GM21737 (cell line): ENCODE results near the gene DUOX2.

ENCODE experiments used
- ATAC-seq: cut with Tn5 transposase; IDR thresholded peaks from one replicate; pipeline ENCODE4 v1.9.1; 2021; ENCODE audit warnings: mild to moderate bottlenecking, moderate library complexity; ENCODE audit not compliant: unreplicated experiment

The DUOX2 gene

DNA sequence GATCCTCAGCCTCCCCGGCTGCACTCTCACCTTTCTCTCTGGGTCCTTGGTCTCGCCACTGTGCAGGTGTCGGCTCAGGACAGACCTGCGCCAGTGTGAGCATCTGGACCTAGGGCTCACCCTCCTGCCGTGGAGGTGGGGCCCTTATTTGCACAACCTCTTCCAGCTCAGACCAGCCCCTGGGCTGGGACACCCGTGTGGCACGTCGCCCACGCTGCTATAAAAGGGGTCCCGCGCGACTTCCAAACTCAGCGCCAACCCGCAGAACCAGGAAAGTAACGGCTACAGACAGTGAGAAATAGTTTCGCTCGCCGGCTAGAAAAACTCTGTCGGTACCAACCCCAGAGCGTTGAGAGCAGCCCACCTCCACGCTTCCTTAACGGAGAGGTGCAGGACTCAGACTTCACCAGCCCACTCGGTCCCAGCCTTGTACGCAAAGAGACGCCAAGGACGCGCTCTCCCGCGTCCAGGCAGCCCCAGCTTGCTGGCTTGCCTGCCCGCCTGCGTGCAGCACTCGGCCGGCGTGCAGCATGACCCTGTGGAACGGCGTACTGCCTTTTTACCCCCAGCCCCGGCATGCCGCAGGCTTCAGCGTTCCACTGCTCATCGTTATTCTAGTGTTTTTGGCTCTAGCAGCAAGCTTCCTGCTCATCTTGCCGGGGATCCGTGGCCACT is at the start of gene DUOX2, which contains the start of gene DUOXA2:
Gene DUOX2, minus strand, starts transcription at position 97 of the 675 bp plus-strand sequence. CDS start 761 bp downstream, outside the sequence.
Gene DUOXA2, plus strand, starts transcription at position 251 of the 675 bp plus-strand sequence. Its CDS starts 280 bp downstream, at position 531.
- ATAC-seq = no peak

DNA sequence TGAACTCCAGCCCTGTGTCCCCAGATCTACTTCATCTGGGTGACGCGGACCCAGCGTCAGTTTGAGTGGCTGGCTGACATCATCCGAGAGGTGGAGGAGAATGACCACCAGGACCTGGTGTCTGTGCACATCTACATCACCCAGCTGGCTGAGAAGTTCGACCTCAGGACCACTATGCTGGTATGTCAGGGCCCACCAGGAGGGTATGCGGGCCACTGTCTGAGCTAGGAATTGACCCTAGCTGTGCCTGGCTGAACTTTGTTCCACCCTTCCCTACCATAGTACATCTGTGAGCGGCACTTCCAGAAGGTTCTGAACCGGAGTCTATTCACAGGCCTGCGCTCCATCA is 49.5 kb upstream of the DUOX2 start:
- no peak for ATAC-seq

DNA sequence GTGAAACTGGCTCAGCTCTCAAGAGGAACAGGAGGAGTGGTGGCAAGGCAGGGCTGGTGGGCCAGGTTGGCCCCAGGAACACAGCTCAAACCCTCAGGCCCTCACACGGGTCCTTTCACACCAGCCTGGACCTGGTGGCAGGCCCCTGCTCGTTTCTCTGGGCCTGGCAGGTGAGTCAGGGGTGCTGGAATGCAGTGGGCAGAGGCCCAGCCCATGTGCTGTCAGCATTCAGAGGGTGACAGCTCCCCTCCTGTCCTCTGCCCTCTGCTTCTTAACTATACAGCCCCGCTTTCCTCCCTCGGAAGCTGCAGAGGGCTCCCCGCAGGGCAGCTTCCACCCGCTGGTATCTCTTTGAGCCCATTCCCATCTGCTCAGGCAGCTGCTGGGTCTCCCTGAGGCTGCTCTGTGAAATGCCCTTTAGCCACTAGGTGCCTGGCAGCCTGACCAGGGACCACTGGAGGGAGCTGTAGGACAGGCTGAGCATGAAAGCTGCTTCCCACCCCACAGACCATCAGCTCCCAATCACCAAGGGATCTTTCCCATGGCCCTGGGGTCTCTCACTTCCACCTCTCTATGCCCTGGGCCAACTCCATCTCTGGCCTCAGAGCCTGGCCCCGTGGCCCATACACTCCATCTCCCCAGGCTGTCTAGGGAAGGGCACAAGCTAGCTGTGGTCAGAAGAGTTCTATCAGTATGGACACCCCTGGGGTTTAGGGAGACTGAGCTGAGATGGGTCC is 49.0 kb upstream of the DUOX2 start:
- no peak for ATAC-seq

DNA sequence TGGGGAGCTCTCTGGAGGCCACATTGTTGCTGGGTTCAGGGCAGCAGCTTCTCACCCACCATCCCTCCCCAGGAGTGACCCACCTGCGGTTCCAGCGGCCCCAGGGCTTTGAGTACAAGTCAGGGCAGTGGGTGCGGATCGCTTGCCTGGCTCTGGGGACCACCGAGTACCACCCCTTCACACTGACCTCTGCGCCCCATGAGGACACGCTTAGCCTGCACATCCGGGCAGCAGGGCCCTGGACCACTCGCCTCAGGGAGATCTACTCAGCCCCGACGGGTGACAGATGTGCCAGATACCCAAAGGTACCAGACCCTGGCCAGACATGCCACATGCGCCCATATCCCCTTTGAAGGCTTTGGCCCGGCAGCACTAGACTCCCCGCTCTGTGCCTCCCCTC is 47.7 kb upstream of the DUOX2 start:
- ATAC-seq = no peak

DNA sequence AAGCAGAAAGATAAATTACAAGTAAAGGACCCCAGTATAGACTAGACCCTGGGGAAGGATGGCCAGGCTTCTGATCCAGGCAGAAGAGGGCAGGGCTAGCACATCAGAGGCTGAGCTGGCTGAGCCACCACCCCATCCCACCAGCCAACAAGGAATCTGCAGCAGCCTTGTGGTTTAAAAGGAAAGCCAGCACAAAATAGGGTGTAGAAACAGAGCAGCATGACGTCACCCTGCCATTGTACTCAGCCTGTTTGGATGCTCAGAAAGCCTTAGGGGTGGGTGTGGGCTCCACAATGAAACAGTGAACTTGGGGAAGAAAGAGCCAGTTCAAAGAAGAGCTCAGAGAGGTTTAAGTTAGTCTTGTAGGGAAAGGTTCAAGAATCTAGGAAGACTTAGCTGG is 44.0 kb upstream of the DUOX2 start:
- no peak for ATAC-seq

DNA sequence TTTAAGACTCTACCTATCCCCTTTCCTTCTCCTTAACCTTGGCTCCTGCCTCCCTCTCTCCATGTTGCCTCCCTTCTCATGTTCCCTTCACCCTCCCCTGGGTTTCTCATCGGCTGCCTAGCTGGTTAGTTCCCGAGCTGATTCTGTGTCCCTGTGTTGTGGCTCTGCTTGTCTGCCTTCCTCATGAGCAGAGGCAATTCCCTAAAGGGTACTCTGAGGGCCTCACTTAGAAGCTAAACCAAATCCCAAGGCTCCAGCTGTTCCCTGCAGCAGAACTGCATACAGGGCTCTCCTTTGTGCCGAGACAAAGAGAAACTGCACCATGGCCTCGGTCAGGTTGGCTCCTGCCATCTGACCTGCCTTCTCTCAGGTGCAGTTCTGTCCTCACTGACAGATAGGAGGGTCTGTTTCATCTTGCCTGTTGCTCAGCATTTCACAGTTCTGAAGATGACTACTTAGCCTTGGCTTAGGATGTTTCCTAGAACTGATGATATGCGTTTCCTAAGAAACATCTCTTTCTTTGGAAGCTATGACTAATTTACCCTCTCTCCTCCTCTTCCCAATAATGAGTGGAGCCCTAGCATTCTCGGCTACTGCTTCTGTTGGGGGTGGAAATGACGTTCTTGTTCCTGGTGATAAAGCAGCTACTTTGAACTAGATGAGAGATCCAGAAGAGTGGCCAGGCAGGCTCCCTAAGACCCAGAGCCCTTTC is 42.9 kb upstream of the DUOX2 start:
- ATAC-seq = no peak

DNA sequence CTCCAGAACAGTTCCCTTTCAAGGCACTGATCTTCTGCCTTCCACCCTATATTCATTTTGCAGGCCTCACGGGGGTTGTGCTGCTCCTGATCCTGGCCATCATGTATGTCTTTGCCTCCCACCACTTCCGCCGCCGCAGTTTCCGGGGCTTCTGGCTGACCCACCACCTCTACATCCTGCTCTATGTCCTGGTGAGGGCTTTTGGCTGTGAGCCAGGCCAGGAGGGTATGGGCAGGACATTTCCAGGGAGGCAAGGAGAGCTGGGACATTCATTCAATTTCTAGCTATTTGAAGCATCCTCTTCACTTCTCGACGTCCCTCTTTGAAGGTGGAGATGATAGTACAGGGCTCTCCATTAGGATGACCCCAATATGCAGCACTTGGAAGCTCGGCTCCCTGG is 41.8 kb upstream of the DUOX2 start:
- ATAC-seq = no peak

DNA sequence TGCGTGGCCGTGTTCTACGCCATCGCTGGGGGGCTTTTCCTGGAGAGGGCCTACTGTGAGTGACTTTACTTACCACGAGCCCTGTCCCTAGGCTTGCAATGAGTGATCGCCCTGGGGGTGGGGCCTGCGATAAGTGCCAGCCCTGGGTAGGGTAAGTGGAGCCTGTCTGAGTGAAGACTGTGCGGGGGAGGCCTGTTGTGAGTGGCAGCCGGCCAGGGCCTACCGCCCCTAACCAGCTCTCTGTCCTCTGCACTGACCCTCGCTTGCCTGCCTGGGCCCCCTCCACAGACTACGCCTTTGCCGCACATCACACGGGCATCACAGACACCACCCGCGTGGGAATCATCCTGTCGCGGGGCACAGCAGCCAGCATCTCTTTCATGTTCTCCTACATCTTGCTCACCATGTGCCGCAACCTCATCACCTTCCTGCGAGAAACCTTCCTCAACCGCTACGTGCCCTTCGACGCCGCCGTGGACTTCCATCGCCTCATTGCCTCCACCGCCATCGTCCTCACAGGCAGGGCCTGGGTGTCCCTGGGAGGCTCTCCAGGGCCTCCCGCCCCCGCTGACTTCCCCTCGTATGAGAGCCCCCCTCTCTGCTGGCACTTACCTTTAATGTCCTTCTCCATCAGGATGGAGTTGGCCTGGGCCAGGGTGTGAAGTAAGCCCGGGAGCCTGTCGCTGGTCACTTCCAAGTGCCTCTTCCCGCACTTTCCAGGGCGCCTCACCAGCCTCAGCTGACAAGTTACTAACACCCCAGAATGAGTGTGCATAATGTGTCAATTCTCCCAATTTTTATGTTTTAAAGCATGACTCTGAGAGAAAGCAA is 38.2 kb upstream of the DUOX2 start:
- no peak for ATAC-seq

DNA sequence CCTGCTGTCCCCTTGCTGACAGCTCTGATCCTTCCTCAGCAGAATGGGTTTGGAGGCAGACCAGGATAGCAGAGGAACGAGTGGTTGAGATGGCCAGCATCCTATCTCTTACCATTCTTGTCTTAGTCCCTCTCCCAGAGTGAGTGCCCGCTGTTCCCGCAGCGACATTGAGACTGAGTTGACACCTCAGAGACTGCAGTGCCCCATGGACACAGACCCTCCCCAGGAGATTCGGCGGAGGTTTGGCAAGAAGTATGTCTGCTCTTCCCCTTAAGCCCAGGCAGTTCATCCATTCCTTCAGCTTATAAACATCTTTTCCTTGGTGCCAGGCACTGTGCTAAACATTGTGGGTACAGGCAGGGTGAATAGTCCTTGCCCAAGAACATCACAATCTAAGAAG is 37.0 kb upstream of the DUOX2 start:
- no peak for ATAC-seq

DNA sequence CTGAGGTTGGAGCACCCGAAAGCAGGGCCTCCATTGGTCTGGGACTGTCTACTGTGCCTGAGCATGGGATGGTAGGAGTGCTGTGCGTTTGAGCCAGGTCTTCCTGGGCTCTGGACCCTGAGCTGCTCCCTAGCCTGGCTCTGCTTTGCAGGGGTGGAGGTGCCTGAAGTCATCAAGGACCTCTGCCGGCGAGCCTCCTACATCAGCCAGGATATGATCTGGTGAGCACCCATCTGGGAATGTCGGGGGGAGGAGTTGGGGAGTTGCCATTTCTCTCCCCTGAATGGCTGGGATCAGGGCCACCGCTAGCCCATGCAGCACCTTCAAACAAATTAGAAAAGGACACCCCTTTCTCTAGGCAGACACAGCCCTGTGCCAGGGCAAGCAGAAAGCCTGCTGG is 36.5 kb upstream of the DUOX2 start:
- ATAC-seq = no peak

DNA sequence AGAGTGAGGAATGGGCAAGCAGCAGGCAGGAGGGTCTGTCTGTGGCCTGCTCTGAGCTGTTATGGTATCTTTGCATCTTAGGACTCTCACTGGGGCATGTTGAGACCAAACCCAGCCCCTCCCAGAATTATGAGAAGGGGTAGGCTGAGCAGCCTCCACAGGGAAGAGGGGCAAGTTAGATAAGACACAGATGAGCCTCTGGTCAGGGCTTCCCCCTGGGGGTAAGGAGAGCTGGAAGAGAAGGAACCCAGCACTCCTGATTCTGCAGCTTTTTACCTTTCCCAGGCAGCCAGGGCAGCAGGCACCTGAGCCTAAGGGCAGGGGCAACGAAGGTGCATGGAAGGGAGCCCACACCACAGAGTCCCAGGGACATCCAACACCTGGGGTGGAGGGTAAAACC is 35.1 kb upstream of the DUOX2 start:
- no peak for ATAC-seq

DNA sequence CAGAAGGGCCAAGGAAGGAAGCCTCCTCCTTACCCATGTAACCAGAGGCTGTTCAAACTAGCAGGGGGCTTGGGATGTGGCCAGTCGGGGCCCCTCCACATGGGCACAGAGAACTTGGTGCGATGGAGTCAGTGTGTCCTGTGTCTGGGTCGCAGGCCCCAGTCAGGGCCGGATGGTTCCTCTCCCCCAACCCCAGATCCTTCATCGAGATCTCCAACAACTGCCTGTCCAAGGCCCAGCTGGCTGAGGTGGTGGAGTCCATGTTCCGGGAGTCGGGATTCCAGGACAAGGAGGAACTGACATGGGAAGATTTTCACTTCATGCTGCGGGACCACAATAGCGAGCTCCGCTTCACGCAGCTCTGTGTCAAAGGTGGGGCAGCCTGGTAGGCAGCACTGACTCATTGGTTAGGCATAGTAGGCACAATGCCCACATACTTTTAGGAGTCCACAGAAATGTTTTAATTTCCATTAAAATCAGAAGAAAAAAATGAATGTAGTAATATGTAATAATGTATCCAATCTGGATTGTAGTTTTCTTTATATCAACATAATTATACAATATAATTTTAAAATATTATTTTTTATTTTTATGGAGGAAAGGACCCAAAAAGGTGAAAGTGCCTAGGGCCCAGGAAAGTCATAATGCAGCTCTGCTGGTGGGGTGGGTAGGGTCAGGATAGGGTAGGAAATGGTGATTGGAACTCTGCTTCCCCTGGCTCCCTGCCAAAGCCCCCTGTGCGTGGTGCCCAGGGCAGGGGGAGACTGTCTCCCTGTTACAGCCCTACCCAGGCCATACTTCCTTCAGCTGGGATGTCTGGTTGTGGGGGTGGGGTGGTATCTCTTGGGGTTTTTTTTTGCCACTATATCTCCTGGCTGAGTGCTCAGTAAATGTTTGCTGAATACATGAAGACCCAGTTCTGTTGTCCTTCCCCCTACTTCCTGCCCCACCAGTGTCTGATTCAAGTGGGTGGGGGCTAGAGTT is 34.4 kb upstream of the DUOX2 start:
- ATAC-seq = no peak

DNA sequence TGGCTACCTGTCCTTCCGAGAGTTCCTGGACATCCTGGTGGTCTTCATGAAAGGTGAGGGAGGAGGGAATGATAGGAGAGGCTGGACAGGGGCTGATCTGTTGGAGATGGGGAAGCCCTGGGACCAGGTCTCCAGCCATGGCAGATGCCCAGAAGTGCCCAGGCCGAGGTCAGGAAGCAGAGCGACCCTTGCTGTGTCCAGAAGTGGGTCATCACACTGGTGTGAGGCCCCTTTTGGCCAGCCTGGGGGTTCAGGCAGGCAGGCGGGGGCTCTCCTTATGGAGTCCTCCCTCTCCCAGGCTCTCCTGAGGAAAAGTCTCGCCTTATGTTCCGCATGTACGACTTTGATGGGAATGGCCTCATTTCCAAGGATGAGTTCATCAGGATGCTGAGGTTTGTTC is 33.6 kb upstream of the DUOX2 start:
- no peak for ATAC-seq

DNA sequence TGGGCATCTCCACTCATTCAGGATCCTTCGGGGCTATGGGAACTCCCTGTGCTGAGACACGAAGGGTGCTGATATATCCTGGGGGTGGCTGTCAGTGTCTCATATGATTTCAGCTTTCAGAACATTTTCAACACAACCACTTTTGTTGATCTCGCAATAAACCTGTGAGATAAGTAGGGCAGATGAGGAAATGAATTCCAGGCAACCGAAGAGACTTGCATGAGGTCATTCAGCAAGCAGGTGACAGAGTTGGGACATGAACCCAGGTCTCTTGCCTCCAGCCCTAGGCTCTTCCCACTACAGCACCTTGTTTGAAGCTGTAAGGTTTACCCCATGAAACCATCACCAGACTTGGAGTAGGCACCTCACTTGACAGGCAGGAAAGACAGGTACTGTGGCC is 32.4 kb upstream of the DUOX2 start:
- ATAC-seq = no peak

DNA sequence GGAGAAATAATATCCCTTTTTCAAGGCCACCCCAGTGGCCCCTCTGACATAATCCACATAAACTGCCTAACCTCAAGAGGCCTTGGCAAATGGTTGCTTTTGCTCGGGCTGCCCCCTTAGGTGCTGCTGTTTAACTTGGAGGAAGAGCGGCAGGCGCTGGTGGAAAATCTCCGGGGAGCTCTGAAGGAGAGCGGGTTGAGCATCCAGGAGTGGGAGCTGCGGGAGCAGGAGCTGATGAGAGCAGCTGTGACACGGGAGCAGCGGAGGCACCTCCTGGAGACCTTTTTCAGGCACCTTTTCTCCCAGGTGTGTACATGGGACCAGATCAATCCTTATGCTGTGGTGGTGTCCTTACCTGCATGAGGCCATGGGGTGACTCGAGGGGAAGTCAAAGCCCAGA is 30.8 kb upstream of the DUOX2 start:
- no peak for ATAC-seq

DNA sequence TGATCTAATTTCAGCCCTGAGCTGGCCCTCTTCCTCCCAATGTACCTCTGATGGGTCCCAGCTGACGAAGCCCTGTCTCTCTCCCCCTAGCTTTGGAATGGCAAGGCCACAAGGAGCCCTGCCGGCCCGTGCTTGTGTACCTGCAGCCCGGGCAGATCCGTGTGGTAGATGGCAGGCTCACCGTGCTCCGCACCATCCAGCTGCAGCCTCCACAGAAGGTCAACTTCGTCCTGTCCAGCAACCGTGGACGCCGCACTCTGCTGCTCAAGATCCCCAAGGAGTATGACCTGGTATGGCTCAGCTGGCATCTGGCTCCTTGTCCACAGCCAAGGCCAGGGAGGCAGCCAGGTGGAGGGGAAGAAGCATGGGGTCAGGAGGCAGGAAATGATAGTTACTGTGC is 30.0 kb upstream of the DUOX2 start:
- no peak for ATAC-seq

DNA sequence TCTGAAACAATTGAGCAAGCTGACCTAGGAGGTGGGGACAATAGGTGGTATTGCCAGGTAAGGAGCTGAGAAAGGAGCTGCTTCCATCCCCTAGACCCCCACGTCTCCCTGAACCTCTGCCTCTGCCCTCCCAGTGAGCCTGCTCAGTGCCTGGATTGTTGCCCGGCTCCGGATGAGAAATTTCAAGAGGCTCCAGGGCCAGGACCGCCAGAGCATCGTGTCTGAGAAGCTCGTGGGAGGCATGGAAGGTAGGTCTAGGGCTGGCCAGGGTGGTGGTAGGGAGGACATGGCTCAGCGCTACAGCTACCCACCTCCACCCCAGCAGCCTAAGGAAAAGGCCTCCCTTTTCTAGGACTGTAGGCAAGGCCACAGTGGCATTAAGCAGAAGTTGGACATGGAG is 29.1 kb upstream of the DUOX2 start:
- no peak for ATAC-seq

DNA sequence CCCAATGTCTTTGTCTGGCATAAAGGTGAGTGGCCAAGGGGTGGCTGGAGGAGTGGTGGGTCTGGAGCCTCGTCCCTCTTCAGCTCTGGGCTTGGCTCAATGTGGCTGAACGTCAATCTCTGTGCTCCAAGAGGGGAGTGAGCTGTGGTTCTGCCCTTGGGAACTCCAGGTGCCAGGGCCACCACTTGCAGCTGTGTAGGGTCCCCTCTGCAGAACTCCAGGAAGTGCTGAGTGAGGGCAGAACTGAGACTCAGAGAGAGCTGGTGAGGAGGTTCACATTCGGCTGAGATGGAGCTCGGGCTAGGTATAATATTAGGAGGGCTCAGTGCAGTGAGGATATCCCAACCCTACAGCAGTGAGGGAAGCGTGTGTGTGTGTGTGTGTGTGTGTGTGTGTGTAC is 27.4 kb upstream of the DUOX2 start:
- ATAC-seq = no peak

DNA sequence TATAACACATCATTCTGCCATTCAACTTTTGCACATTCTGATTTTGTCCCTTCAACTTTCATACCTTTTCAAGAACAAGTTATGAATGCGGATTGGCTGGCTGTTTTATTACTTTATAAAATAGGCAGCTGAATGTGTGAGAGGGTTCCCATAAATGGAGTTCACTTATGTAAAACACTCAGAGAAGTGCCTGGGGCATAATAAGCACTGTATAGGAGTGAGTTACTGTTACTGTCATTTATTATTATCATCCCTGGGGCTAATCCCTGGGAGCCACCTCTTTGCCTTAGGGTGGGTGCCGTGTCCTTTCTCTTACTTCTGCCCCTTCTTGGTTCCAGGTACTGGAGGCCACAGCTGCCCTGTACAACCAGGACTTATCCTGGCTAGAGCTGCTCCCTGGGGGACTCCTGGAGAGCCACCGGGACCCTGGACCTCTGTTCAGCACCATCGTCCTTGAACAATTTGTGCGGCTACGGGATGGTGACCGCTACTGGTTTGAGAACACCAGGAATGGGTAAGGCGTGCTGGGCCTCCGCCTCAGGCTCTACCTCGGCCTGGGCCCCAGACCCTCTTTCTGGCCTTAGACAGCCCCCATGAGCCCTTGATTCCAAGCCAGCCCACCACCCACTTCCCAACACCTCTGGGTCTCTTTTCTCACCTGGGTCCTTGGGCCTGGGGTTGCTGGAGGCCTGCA is 26.7 kb upstream of the DUOX2 start:
- no peak for ATAC-seq
